GM21423 (cell line): ENCODE measurements around the gene CENPN.

Experiments used
- ATAC-seq: cut with Tn5 transposase; IDR thresholded peaks from one replicate; pipeline ENCODE4 v1.9.1; 2021; ENCODE audit warnings: mild to moderate bottlenecking, moderate library complexity; ENCODE audit not compliant: unreplicated experiment

Gene CENPN

DNA sequence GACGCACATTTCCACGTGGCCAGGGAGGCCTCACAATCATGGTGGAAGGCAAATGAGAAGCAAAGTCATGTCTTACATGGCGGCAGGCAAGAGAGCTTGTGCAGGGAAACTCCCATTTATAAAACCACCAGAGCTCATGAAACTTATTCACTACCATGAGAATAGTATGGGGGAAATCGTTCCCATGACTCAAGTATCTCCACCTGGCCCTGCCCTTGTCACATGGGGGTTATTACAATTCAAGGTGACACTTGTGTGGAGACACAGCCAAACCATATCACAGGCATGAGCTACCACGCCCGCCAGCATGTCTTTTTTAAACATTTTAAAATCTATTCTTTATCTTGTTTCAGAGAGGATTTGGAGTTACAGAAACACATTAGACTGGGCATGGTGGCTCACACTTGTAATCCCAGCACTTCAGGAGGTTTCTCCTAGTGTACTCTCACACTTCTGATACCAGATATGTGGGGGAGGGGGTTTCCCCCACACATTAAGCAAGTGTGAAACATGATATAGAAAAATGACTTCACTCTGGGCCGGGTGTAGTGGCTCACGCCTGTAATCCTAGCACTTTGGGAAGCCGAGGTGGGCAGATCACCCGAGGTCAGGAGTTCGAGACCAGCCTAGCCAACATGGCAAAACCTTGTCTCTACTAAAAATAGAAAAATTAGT is 23.1 kb downstream of the CENPN start:
- no peak for ATAC-seq

DNA sequence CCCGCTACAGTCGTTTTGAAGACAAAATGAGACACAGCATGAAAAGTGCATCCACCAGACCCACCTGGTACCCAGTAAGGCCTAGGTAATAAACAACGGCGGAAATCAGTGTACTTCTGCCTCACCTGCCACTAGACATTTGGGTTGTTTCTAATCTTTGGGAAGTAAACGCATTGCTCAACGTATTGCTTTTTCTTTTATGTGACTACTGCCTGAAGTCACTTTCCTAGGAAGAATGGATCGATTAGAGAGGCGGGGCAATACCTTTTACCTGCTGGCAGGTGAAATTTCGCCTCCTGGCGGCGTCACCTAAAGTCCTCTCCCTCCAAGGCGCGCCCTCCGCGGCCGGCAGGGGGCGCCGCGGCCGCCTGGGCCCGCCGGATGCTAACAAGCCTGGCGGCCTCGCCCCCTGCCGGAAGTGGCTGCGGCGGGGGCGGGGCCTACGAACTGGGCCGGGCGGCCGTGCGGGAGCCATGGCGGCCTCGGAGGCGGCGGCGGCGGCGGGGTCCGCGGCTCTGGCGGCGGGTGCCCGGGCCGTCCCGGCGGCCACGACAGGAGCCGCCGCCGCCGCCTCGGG is 28.5 kb downstream of the CENPN start, which contains the start of gene ATMIN:
Gene ATMIN, plus strand, starts transcription at position 445 of the 577 bp plus-strand sequence. Its CDS starts 29 bp downstream, at position 474.
- ATAC-seq: peak; percentile 91

DNA sequence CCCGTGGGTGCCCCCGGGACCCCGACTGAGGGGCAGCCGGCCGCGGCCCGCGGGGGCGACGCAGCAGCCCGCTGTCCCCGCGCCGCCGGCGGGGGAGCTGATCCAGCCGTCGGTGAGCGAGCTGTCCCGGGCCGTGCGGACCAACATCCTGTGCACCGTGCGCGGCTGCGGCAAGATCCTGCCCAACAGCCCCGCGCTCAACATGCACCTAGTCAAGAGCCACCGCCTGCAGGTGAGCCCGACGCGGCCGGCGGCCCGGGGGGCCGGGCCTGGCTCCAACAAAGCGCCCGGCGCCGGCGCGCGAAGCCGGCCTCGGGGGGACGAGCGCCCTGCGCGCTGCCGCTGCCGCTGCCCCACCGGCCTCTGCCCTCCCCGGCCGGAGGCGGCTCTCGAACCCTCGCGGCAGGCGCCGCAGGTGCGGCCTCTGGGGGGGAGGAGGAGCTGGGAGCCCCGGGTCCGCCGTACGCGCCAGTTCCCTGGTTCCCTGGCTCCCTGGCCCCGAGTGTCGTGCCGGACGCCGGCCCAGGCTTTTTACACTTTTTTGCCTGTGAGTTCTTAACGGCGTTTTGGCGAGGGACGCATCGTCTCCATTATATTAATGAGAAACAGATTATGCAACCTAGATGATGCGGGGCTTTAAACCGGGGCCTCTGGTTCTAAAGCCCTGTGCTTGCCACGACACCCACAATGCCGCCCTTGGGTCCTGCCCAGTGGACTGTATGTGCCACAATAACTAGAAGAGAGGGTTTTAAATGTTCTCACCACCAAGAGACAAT is 29.1 kb downstream of the CENPN start:
- ATAC-seq: peak; percentile 44

- no peak for ATAC-seq
Measured at GRCh38 chr16:81036751-81037350, 29.8 kb downstream of the CENPN start.

DNA sequence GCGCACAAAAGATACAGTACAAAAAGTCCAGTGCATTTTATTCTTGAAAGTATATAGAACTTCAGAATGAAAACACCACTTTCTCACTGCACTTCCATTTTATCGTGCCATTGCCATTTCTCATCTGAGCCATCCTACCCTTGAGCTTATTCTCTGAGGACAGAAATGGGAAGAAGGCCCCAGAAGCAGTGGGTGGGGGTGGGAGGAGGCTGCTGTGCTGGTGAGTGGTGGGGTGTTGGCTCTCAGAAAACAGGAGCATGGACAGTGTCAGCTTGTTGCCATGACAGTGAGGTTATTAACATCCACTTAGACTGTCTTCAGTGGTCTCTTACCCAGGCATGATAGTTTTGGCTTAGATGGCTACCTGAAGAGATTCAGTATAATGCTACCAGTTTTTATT is 33.1 kb downstream of the CENPN start:
- ATAC-seq: no peak

- no peak for ATAC-seq
Measured at GRCh38 chr16:81040842-81041241, 33.8 kb downstream of the CENPN start.

GRCh38 chr16:81041696-81042095 is 34.7 kb downstream of the CENPN start:
- no peak for ATAC-seq

DNA sequence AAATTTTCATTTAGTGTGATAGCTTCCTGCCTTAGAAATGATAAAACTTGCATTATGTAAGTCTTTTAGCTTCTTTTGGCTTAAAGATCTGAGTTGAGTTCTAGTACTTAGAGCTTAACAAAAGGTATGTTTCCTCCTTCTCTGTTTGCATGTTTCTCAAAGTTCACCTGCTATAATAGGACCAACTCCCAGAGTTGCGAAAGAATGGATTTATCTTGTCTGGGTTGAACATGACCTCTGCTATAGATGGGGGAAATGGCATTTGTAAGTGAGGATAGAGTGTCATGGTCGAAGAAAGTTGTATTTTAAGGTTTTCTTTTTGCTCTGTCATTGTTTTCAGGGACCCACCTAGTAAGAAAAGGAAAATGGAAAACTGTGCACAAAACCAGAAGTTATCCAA is 35.8 kb downstream of the CENPN start:
- ATAC-seq: no peak

DNA sequence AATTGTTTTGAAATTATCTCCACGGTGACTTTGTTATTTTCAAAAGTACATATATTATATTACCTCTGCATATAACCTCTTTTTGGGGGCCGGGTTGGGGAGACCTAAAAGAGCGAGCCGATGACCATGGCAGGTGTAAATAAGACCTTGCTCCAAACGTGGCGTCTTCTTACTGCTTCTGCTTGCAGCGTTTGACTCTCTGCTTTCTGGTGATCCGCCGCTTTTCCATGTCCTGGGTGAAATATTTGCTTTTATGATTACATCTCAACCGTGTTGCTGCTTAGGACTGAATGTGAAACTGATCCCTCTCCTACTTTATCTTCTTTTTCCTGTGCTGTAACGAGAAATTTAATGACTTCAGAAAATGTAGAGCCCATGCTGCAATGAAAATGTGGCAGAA is 46.7 kb downstream of the CENPN start:
- ATAC-seq: no peak

GRCh38 chr16:81060576-81061306 is 53.7 kb downstream of the CENPN start:
- no peak for ATAC-seq

- no peak for ATAC-seq
Measured at GRCh38 chr16:81061307-81061640, 54.3 kb downstream of the CENPN start.

GRCh38 chr16:81061871-81062608 is 55.0 kb downstream of the CENPN start:
- no peak for ATAC-seq

DNA sequence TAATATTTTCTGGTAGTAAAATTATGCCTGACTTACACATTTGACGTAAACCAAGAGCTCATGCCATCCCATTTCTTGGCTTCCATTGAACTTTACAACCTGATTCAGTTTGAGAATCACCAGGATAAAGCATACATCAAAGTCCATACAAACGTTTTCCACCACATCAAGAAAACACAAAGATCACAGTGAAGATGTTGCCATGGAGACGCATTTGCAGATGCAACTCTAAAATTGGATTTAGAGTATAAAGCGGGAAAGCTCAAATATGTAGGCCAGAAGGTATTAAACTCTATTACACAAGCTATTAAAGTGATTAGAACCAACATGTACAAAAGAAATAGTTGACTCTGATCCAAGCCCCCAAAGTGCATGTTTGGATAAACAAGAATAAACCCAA is 59.7 kb downstream of the CENPN start:
- no peak for ATAC-seq

GRCh38 chr16:81067166-81067565 is 60.2 kb downstream of the CENPN start:
- ATAC-seq: no peak

DNA sequence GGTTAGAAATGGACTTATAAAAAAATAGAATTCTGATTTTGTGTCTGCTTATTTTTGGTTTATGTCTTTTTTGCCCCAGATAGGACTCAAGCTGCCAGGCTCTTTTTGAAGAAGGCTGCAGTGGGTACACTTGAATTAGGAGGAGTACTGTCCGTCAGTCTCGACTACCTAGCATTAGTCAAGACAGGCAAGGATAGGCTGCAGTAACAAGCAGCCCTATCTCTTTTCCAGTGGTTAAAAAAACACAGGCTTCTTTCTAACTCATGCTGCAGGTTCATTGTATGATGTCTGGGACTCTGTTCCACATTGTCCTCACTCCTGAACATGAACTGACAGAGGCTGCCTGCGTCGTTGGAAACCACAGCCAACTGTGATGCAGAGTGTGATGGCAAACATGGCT is 62.0 kb downstream of the CENPN start:
- no peak for ATAC-seq

DNA sequence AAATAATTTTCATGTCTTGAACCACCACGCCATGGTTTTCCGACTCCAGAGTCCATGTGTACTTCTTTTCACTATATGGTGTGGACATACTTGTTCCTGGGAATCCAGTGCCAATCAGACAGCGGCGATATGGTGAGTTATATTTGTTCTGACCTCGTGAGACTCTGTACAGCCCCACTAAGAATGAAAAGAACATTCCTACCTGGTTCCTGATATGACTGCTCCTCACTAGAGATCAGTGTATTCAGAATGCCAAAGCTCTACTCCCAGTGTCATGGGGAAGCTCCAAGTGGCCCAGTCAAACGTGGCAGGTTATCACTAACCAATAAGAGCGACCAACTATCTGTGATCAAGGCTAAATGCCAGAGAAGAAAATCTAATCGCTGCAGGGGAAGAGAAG is 64.0 kb downstream of the CENPN start:
- ATAC-seq: no peak

GRCh38 chr16:81071805-81072204 is 64.8 kb downstream of the CENPN start:
- no peak for ATAC-seq

GRCh38 chr16:81073560-81074330 is 66.7 kb downstream of the CENPN start:
- ATAC-seq: no peak

DNA sequence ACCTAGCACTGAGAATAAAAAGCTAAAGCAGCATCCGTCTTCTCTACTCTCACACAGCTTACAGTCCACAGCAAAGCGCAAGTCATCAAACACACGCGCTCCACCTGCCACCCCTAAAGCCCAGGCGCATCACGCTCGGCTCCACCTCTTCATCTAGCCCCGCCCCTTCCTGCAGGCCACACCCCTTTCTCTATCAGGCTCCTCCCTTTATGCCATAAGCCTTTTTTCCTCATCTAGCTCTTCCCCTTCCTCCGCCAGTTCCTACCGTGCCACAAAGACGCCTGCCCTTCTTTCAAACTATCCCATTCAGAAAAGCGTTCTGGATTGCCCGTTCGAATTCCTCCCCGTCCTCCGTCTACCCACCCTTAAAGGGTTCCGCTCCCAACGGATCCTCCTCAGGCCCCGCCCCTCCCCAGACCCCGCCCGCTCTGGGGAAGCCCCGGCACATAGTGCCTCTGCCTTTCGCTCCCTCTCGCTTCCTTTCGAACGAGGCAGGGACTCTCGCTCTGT is 69.6 kb downstream of the CENPN start:
- peak; percentile 79 for ATAC-seq
